Activated CD8-positive, alpha-beta T cell treated with anti-CD3 and anti-CD28 coated beads for 36 hours (primary cell): ENCODE results near the gene MAN1A1. TPM values are rescaled to one million over a fixed set of nuclear protein-coding genes. Genes with fewer than 3 reads are reported as not detected.

Source experiments
- ATAC-seq: fragments of 200-7000 bp; cut with Tn5 transposase; one replicate; pipeline ENCODE4 v1.10.0; 2021; ENCODE audit warnings: mild to moderate bottlenecking, moderate library complexity
- CTCF ChIA-PET: fragments of 350-600 bp; sonication (Branson Sonifier 250); formaldehyde crosslinking; loops from one replicate; lab custom pipeline; 2021; ENCODE audit warnings: antibody characterized with exemption; lab: Charles Lee
- POLR2A ChIA-PET: fragments of 350-600 bp; sonication (Branson Sonifier 250); formaldehyde crosslinking; loops from one replicate; lab custom pipeline; 2021; ENCODE audit warnings: antibody characterized with exemption; lab: Charles Lee
- DNase-seq: peaks from one replicate; pipeline ENCODE4 v3.0.0-alpha.2; 2020
- H3K27ac Mint-ChIP-seq: one replicate; pipeline ENCODE4 v1.8.0; 2021; ENCODE audit warnings: mild to moderate bottlenecking, mixed read lengths
- H3K27me3 Mint-ChIP-seq: one replicate; pipeline ENCODE4 v1.8.0; 2021; ENCODE audit warnings: mixed read lengths
- H3K36me3 Mint-ChIP-seq: one replicate; pipeline ENCODE4 v1.8.0; 2021; ENCODE audit warnings: low read depth, mixed read lengths
- H3K4me1 Mint-ChIP-seq: one replicate; pipeline ENCODE4 v1.8.0; 2021; ENCODE audit warnings: low read depth, mixed read lengths
- H3K4me3 Mint-ChIP-seq: one replicate; pipeline ENCODE4 v1.8.0; 2021; ENCODE audit warnings: mild to moderate bottlenecking, moderate library complexity, mixed read lengths
- H3K9me3 Mint-ChIP-seq: one replicate; pipeline ENCODE4 v1.8.0; 2021; ENCODE audit warnings: mixed read lengths
- CTCF ChIP-seq: fragments of 200-600 bp; IDR thresholded peaks from one replicate; pipeline ENCODE4 v1.8.0; 2022; ENCODE audit warnings: antibody characterized with exemption, mild to moderate bottlenecking
- intact Hi-C: fragments of 100-400 bp; cut with micrococcal nuclease; formaldehyde crosslinking; loops from one replicate; pipeline ENCODE4 v1.10.0; 2022
- total RNA-seq, 2 experiments: library from RNA; stranded (reverse); gene quantifications; one replicate each; pipeline ENCODE4 v1.2.3, GENCODE V29; 2021

Gene MAN1A1
- total RNA-seq, 2 experiments from 2014 or later: 18.5 to 19.4 TPM

DNA sequence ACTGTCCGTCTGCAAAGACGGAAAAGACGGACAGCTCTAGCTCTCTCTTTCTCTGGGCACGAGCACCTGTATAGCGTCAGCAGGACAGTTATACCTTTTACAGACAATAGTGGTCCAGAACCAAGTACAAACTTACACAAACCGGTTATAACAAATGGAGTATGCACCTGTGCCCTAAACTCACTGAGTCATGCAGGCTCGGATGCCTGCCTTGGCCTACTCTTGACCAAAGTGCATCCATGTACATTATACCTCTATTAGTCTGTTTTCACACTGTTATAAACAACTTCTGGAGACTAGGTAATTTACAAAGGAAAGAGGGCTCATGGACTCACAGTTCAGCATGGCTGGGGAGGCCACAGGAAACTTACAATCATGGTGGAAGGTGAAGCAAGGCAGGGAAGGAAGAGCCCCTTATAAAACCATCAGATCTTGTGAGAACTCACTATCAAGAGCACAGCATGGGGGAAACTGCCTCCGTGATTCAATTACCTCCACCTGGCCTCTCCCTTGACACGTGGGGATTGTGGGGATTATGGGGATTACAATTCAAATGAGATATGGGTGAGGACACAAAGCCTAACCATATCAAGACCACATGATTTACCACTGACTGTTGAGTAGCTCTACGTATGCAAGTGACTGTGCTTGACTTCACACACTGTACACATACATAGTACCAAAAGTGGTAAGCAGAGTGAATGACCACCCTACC lies 23.1 kb downstream of the MAN1A1 start:
- TF ChIP-seq CTCF: no peak
- H3K27ac Mint-ChIP-seq: no peak overlapping the region
- H3K27me3 Mint-ChIP-seq: no peaks in the 10 kb centered on the region
- ChIA-PET POLR2A (interaction anchor here (1.0 to 2.2 kb wide), 2 partner anchors 12 to 21 kb away, joined by 5 to 8 read pairs; no protein-coding TSS in a partner anchor), CTCF (no interaction called here)
- no peaks in the 10 kb centered on the region for H3K9me3 Mint-ChIP-seq
- H3K36me3 Mint-ChIP-seq: peaks cover 9% of the 10 kb centered on the region
- peaks cover 25% of the 10 kb centered on the region for H3K4me1 Mint-ChIP-seq
- ATAC-seq (no peak), DNase-seq (no peak)
- no peak overlapping the region for H3K4me3 Mint-ChIP-seq
- intact Hi-C loops: no loop called here

GRCh38 chr6:119325559-119326265 lies 23.8 kb downstream of the MAN1A1 start:
- Mint-ChIP-seq H3K4me1 (peaks cover 25% of the 10 kb centered on the region), H3K27ac (no peak overlapping the region), H3K36me3 (peaks cover 9% of the 10 kb centered on the region), H3K27me3 (no peaks in the 10 kb centered on the region), H3K4me3 (no peak overlapping the region), H3K9me3 (no peaks in the 10 kb centered on the region)
- CTCF ChIA-PET: no interaction called here
- intact Hi-C loops: no loop called here
- POLR2A ChIA-PET: interaction anchor here (1.0 to 2.2 kb wide), 2 partner anchors 11 to 21 kb away, joined by 5 to 8 read pairs; no protein-coding TSS in a partner anchor
- TF ChIP-seq CTCF: no peak
- ATAC-seq (no peak), DNase-seq (no peak)

DNA sequence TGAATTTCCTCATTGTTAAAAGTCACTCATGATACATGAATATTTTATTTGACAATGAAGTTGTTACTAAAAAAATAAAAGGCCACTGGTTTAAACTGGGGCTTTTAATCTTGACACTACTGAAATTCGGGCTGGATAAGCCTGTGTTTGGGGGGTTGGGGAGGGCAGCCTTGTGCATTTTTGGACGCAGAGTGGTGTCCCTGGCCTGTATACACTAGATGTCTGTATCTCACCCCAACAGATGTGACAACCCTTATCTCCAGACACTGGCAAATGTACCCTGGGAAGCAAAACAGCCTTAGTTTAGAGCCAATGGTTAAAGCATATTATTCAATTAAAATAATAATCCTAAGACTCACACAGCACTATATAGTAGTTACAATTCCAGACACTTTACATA lies 24.8 kb downstream of the MAN1A1 start:
- ATAC-seq: no peak
- Mint-ChIP-seq H3K9me3 (no peaks in the 10 kb centered on the region), H3K27ac (no peak overlapping the region), H3K27me3 (no peaks in the 10 kb centered on the region), H3K4me3 (no peak overlapping the region), H3K4me1 (peaks cover 25% of the 10 kb centered on the region), H3K36me3 (peaks cover 10% of the 10 kb centered on the region)
- ChIA-PET CTCF (no interaction called here), POLR2A (interaction anchor here (1.2 kb wide), 1 partner anchor 96 kb away, joined by 3 read pairs; no protein-coding TSS in a partner anchor)
- DNase-seq: no peak
- TF ChIP-seq CTCF: no peak
- intact Hi-C loops: no loop called here

DNA sequence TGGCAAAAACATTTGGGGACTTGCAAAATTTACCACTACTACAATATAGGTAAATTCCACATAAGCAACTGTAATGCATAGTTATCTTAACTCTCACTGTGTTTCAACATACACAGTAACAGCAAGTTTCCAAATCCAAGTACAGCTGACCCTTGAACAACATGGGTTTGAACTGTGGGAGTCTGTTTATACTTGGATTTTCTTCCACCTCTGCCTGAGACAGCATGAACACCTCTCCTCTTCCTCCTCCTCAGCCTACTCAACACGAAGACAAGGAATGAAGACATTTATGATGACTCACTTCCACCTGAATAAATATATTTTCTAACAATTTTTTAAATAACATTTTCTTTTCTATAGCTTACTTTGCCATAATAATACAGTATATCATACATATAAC lies 25.6 kb downstream of the MAN1A1 start:
- Mint-ChIP-seq H3K27me3 (no peaks in the 10 kb centered on the region), H3K4me1 (peaks cover 25% of the 10 kb centered on the region), H3K4me3 (no peak overlapping the region), H3K27ac (no peak overlapping the region), H3K9me3 (no peaks in the 10 kb centered on the region), H3K36me3 (peaks cover 10% of the 10 kb centered on the region)
- ATAC-seq (no peak), DNase-seq (no peak)
- CTCF ChIA-PET: interaction anchor here (2.1 kb wide), 1 partner anchor 10 kb away, joined by 12 read pairs; no protein-coding TSS in a partner anchor
- TF ChIP-seq CTCF: no peak
- intact Hi-C loops: no loop called here
- POLR2A ChIA-PET: interaction anchor here (1.2 kb wide), 1 partner anchor 95 kb away, joined by 3 read pairs; no protein-coding TSS in a partner anchor

GRCh38 chr6:119323478-119323877 lies 26.1 kb downstream of the MAN1A1 start:
- no peak for TF ChIP-seq CTCF

More at GRCh38 chr6:119323478-119323877, 26.1 kb downstream of the MAN1A1 start:
- peaks cover 10% of the 10 kb centered on the region for H3K36me3 Mint-ChIP-seq
- H3K4me3 Mint-ChIP-seq: no peak overlapping the region
- H3K27me3 Mint-ChIP-seq: no peaks in the 10 kb centered on the region
- POLR2A ChIA-PET: interaction anchor here (1.2 kb wide), 1 partner anchor 95 kb away, joined by 3 read pairs; no protein-coding TSS in a partner anchor
- no peak for DNase-seq
- no peaks in the 10 kb centered on the region for H3K9me3 Mint-ChIP-seq
- CTCF ChIA-PET: interaction anchor here (2.1 kb wide), 1 partner anchor 11 kb away, joined by 12 read pairs; no protein-coding TSS in a partner anchor
- peaks cover 25% of the 10 kb centered on the region for H3K4me1 Mint-ChIP-seq
- intact Hi-C loops: no loop called here
- no peak overlapping the region for H3K27ac Mint-ChIP-seq
- no peak for ATAC-seq
